ENCODE measurements around the gene ZACN.
"Not testable (repeated sequence)": the region's sequence is repeated elsewhere in the genome, so short reads cannot be mapped to it uniquely, and the experiment has no call there.

ZACN gene

DNA sequence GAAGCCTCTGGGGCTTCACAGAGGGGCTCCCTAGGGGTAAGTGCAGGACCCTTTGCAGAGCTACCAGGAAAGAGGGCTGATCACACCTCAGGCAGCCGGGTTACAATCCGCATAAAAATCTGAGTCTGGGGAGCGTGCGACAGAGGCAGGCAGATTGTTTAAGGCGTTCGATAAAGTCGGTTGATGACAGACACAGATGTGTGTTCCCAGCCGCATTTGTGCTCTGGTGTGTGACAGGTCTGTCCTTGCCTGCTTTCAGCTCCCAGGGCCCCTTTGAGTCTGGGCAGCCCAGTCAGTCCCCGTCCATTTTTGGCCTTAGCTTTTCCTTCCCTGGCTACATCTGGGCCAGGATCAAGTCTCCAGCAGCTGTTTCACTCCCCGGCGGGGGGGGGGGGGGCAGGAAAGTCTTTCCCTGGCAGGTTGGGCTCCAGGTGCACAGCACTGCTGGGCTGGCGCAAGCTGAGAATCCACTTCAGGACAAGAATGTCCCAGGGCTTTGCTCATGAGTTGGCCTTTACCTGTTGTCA is 1.3 kb upstream of the ZACN start:
- no peak for TF ChIP-seq EZH2phosphoT487 (conservative IDR thresholded peaks at IDR 0.05; ENCODE audit: low read length)
- TF ChIP-seq, protein P1, sequence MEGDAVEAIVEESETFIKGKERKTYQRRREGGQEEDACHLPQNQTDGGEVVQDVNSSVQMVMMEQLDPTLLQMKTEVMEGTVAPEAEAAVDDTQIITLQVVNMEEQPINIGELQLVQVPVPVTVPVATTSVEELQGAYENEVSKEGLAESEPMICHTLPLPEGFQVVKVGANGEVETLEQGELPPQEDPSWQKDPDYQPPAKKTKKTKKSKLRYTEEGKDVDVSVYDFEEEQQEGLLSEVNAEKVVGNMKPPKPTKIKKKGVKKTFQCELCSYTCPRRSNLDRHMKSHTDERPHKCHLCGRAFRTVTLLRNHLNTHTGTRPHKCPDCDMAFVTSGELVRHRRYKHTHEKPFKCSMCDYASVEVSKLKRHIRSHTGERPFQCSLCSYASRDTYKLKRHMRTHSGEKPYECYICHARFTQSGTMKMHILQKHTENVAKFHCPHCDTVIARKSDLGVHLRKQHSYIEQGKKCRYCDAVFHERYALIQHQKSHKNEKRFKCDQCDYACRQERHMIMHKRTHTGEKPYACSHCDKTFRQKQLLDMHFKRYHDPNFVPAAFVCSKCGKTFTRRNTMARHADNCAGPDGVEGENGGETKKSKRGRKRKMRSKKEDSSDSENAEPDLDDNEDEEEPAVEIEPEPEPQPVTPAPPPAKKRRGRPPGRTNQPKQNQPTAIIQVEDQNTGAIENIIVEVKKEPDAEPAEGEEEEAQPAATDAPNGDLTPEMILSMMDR (IDR thresholded peaks at IDR 0.05; ENCODE audit: insufficient read depth, low read length, poor library complexity, severe bottlenecking): no peak
- Histone ChIP-seq H3K27ac (ENCODE audit: low read depth, low read length) (no peak overlapping the region), H3K9me2 (replicated peaks; ENCODE audit: insufficient read depth, low read length) (no peaks in the 10 kb centered on the region), H2AFZ (ENCODE audit: low read depth, low read length, severe bottlenecking) (no peak overlapping the region), H4K20me1 (ENCODE audit: low read depth, low read length) (no peaks in the 10 kb centered on the region), H3F3A (ENCODE audit: insufficient read depth) (no peaks in the 10 kb centered on the region), H3K36me3 (ENCODE audit: low read length) (no peaks in the 10 kb centered on the region), H3K9ac (ENCODE audit: low read length) (no peak overlapping the region), H3K79me2 (ENCODE audit: insufficient read depth, low read length) (peaks cover 5% of the 10 kb centered on the region; the same call in 1 of the 2 replicates), H3K4me3 (ENCODE audit: insufficient read depth, low read length, poor library complexity, severe bottlenecking) (no peak overlapping the region), H3K27me3 (ENCODE audit: low read length) (no peaks in the 10 kb centered on the region), H3K4me2 (ENCODE audit: low read depth, low read length, poor library complexity, severe bottlenecking) (no peak overlapping the region), H3K9me3 (ENCODE audit: insufficient read depth, low read length) (no peaks in the 10 kb centered on the region)

- H3K9me2 ChIP-seq (replicated peaks; ENCODE audit: insufficient read depth, low read length); H3F3A ChIP-seq (ENCODE audit: insufficient read depth); H3K27ac ChIP-seq (ENCODE audit: low read depth, low read length); H3K4me3 ChIP-seq (ENCODE audit: insufficient read depth, low read length, poor library complexity, severe bottlenecking); H3K36me3 ChIP-seq (ENCODE audit: low read length); H3K4me2 ChIP-seq (ENCODE audit: low read depth, low read length, poor library complexity, severe bottlenecking); H2AFZ ChIP-seq (ENCODE audit: low read depth, low read length, severe bottlenecking); H4K20me1 ChIP-seq (ENCODE audit: low read depth, low read length); H3K79me2 ChIP-seq (ENCODE audit: insufficient read depth, low read length); H3K9ac ChIP-seq (ENCODE audit: low read length); H3K27me3 ChIP-seq (ENCODE audit: low read length); H3K9me3 ChIP-seq (ENCODE audit: insufficient read depth, low read length): not testable (repeated sequence)
These were observed 612 bp upstream of the ZACN start for GRCh38 chr17:76078370-76078769.

DNA sequence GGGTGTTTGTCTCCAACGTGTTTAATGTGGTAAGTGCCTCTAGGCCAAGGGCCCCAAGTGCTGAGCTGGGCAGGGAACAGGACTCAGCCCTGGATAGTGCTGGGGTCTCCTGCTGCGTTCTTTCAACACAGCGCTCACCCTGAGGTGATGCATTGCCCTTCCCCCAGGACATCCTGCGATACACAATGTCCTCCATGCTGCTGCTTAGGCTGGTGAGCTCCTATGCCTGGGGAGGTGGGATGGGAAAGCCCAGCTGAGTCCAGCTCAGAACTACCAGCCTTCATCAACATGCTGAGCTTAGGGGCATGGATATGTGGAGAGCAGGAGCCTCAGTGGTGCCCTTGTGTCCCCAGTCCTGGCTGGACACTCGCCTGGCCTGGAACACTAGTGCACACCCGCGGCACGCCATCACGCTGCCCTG is 563 bp downstream of the ZACN start:
- Histone ChIP-seq H3K27ac (ENCODE audit: low read depth, low read length) (no peak overlapping the region), H4K20me1 (ENCODE audit: low read depth, low read length) (no peaks in the 10 kb centered on the region), H3K9me2 (replicated peaks; ENCODE audit: insufficient read depth, low read length) (no peaks in the 10 kb centered on the region), H2AFZ (ENCODE audit: low read depth, low read length, severe bottlenecking) (no peak overlapping the region), H3K36me3 (ENCODE audit: low read length) (no peaks in the 10 kb centered on the region), H3K9me3 (ENCODE audit: insufficient read depth, low read length) (no peaks in the 10 kb centered on the region), H3K79me2 (ENCODE audit: insufficient read depth, low read length) (no peaks in the 10 kb centered on the region), H3K27me3 (ENCODE audit: low read length) (no peaks in the 10 kb centered on the region), H3K4me3 (ENCODE audit: insufficient read depth, low read length, poor library complexity, severe bottlenecking) (no peak overlapping the region), H3K4me2 (ENCODE audit: low read depth, low read length, poor library complexity, severe bottlenecking) (no peak overlapping the region), H3F3A (ENCODE audit: insufficient read depth) (no peaks in the 10 kb centered on the region), H3K9ac (ENCODE audit: low read length) (no peak overlapping the region)
- no peak for TF ChIP-seq EZH2phosphoT487 (conservative IDR thresholded peaks at IDR 0.05; ENCODE audit: low read length)
- TF ChIP-seq, protein P1 (IDR thresholded peaks at IDR 0.05; ENCODE audit: insufficient read depth, low read length, poor library complexity, severe bottlenecking): no peak

DNA sequence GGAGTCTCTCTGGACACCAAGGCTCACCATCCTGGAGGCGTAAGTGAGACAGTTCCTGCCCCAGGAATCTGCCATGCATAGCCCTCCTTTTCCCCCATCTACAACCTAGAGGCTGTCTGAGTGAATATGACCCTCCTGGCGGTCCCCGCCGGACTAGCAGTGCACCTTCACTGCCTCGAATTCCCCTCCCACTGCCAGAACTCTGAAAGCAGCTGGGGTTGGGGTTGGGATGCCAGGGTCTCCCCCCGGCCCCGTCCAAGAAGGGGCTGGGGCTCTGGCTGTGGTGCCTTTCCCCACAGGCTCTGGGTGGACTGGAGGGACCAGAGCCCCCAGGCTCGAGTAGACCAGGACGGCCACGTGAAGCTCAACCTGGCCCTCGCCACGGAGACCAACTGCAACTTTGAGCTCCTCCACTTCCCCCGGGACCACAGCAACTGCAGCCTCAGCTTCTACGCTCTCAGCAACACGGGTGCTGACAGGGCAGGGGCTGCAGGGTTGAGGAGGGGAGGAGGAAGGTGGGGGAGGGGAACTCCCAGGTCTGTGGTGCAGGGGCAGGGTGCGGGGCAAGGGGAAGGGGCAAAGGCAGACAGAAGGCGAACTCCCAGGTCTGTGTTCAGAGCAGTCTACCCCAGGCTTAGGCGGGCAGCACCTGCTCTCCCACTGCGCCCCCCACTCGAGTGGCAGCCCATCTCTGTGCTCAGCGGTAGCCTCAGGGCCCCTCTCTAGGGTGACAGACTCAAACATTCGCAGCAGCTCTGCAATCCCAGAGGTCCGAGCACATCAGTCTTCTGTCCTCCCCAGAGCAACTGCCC is 1.2 kb downstream of the ZACN start:
- TF ChIP-seq EZH2phosphoT487 (conservative IDR thresholded peaks at IDR 0.05; ENCODE audit: low read length): no peak
- TF ChIP-seq, protein P1 (IDR thresholded peaks at IDR 0.05; ENCODE audit: insufficient read depth, low read length, poor library complexity, severe bottlenecking): no peak
- Histone ChIP-seq H3K9ac (ENCODE audit: low read length) (no peak overlapping the region), H3K27me3 (ENCODE audit: low read length) (no peaks in the 10 kb centered on the region), H3K79me2 (ENCODE audit: insufficient read depth, low read length) (no peaks in the 10 kb centered on the region), H3K4me2 (ENCODE audit: low read depth, low read length, poor library complexity, severe bottlenecking) (no peak overlapping the region), H3K36me3 (ENCODE audit: low read length) (no peaks in the 10 kb centered on the region), H4K20me1 (ENCODE audit: low read depth, low read length) (no peaks in the 10 kb centered on the region), H3F3A (ENCODE audit: insufficient read depth) (no peaks in the 10 kb centered on the region), H3K9me2 (replicated peaks; ENCODE audit: insufficient read depth, low read length) (no peaks in the 10 kb centered on the region), H3K27ac (ENCODE audit: low read depth, low read length) (no peak overlapping the region), H3K4me3 (ENCODE audit: insufficient read depth, low read length, poor library complexity, severe bottlenecking) (no peak overlapping the region), H2AFZ (ENCODE audit: low read depth, low read length, severe bottlenecking) (no peak overlapping the region), H3K9me3 (ENCODE audit: insufficient read depth, low read length) (no peaks in the 10 kb centered on the region)
